Suprapubic skin (tissue), 4 donors: ENCODE measurements around the gene PRKD2.

Source experiments
- CTCF ChIP-seq, 2 donors: fragments of 200-600 bp in 1 of 2; fragments of 450-650 bp in 1 of 2; sonication (generic) in 1 of 2; IDR thresholded peaks; one replicate each; pipeline ENCODE4 v1.5.1; 2016 to 2019; ENCODE audit warnings: antibody characterized with exemption in 2 of 2, mild to moderate bottlenecking in 1 of 2, moderate library complexity in 1 of 2
- EP300 ChIP-seq: sonication (generic); formaldehyde crosslinking; IDR thresholded peaks from one replicate; pipeline ENCODE4 v1.6.1; 2017; ENCODE audit warnings: antibody characterized with exemption
- POLR2A ChIP-seq, 2 donors: fragments of 450-650 bp; IDR thresholded peaks; one replicate each; pipeline ENCODE4 v1.6.1; 2017; ENCODE audit warnings: antibody characterized with exemption in 2 of 2, mild to moderate bottlenecking in 2 of 2, moderate library complexity in 2 of 2
- POLR2AphosphoS5 ChIP-seq, 3 donors: sonication (generic); formaldehyde crosslinking; IDR thresholded peaks; one replicate each; pipeline ENCODE4 v1.6.1; 2017; ENCODE audit warnings: antibody characterized with exemption in 3 of 3

DNA sequence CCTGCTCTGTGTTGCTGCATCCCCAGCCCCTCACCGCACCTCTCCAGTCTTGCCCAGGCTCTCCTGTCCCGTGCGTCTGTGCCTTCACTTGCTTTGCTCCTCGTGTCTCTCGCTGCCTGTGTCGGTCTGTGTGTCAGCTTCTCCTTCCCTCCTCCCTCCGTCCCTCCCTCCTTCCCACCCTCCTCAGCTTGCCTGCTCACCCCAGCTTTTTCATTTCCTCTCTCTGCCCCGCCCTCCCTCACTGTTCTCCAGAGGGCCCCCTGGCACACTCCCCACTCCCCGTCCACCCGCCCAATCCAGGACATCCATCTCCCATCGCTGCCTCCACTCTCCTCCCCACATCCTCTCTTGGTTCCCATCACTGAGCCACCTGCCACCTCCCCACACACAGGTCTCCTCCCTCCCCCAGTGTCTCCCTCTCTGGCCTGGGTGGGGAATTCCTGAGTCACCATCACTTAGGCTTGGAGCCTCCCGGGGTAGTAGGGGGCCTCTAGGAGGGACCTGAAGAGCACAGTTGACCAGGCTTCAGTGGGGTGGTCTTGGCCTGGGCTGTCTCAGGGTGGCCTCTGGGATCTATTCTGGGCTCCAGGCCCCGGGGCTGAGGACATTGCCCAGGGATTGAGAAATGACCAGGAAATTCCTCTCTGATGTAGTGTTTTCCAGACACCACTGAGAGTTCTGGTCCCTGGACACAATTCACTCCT, 91.8 kb downstream of the PRKD2 start, which contains the start of gene PTGIR:
- TF ChIP-seq CTCF (IDR thresholded peaks at IDR 0.05): no peak
- peak in 1 of 3 donors; percentile 10 for TF ChIP-seq POLR2AphosphoS5 (IDR thresholded peaks at IDR 0.05)
- TF ChIP-seq EP300: no peak
- TF ChIP-seq POLR2A (IDR thresholded peaks at IDR 0.05): no peak
